SK-N-MC (cell line): ENCODE results near the gene TMEM25.

Source experiments
- EZH2 ChIP-seq: fragments of 200-600 bp; sonication (generic); IDR thresholded peaks from one replicate; pipeline ENCODE4 v1.6.1; 2017; ENCODE audit warnings: antibody characterized with exemption
- FOXP2 ChIP-seq: optimal IDR thresholded peaks from 2 replicates; pipeline ENCODE3; 2011; ENCODE audit warnings: mild to moderate bottlenecking, moderate library complexity; ENCODE audit not compliant: insufficient read depth; ENCODE audit errors: extremely low read length, control extremely low read depth
- POLR2AphosphoS5 ChIP-seq: IDR thresholded peaks from 2 replicates; pipeline ENCODE4 v1.6.1; 2012; ENCODE audit warnings: mild to moderate bottlenecking, low read depth, low read length, borderline replicate concordance

GRCh38 chr11:118537409-118537980 is 6.5 kb downstream of the TMEM25 start:
- no peak for TF ChIP-seq POLR2AphosphoS5
- no peak for TF ChIP-seq EZH2
- no peak for TF ChIP-seq FOXP2
